A549 (cell line): ENCODE data around the gene PTPRN2. TPM values are rescaled to one million over a fixed set of nuclear protein-coding genes. Genes with fewer than 3 reads are reported as not detected.

Experiments used
- ATAC-seq, 2 experiments: fragments of 200-7000 bp in 1 of 2; fragments of >200 bp in 1 of 2; cut with Nextera tagmentation in 1 of 2; cut with Tn5 transposase in 1 of 2; 3 replicates each; pipeline versions ENCODE4 v1.8.0 to v1.9.1; 2018 to 2020; ENCODE audit warnings: mild to moderate bottlenecking in 1 of 2, moderate library complexity in 1 of 2
- CTCF ChIA-PET: fragments of 300-600 bp; sonication (Branson Sonifier 250); formaldehyde crosslinking; extraction: SDS; loops from one replicate; lab custom pipeline; 2021; ENCODE audit warnings: antibody characterized with exemption, inconsistent platforms; lab: Yijun Ruan, JAX
- POLR2A ChIA-PET: fragments of 350-600 bp; formaldehyde crosslinking; extraction: SDS; loops from one replicate; lab custom pipeline; 2021; ENCODE audit warnings: antibody characterized with exemption, inconsistent platforms; lab: Yijun Ruan, JAX
- DNase-seq, 2 experiments: peaks; one replicate each; pipeline versions ENCODE4 v3.0.0 to v3.0.0-alpha.2; 2011 to 2016; ENCODE audit warnings: low read depth in 1 of 2, low spot score in 1 of 2
- FAIRE-seq: peaks from 2 replicates; lab custom pipeline; 2011; peaks lifted over from hg19 to GRCh38; lab: Jason Lieb, UNC
- H3K27ac ChIP-seq, 2 experiments: fragments of >200 bp; sonication (Bioruptor Twin); formaldehyde crosslinking; 3 replicates each; pipeline ENCODE4 v1.5.1; 2016 to 2017
- H3K4me1 ChIP-seq: fragments of >200 bp; sonication (Bioruptor Twin); formaldehyde crosslinking; 3 replicates; pipeline ENCODE4 v1.6.1; 2016
- H3K4me2 ChIP-seq: fragments of >200 bp; sonication (Bioruptor Twin); formaldehyde crosslinking; 3 replicates; pipeline ENCODE4 v1.6.1; 2016
- H3K4me3 ChIP-seq: fragments of >200 bp; sonication (Bioruptor Twin); formaldehyde crosslinking; 3 replicates; pipeline ENCODE4 v1.5.1; 2016
- H3K9me3 ChIP-seq: fragments of >200 bp; sonication (Bioruptor Twin); formaldehyde crosslinking; 3 replicates; pipeline ENCODE4 v1.6.1; 2016
- BCL3 ChIP-seq: fragments of >200 bp; sonication (Bioruptor Twin); formaldehyde crosslinking; IDR thresholded peaks from 3 replicates; pipeline ENCODE4 v1.6.1; 2016
- BHLHE40 ChIP-seq: IDR thresholded peaks from 2 replicates; pipeline ENCODE4 v1.6.1; 2012; ENCODE audit warnings: low read depth, low read length, inconsistent platforms
- CEBPB ChIP-seq, 2 experiments: fragments of >200 bp in 1 of 2; sonication (Bioruptor Twin) in 1 of 2; formaldehyde crosslinking in 1 of 2; IDR thresholded peaks; 2 replicates each; pipeline ENCODE4 v1.6.1; 2012 to 2016
- CHD2 ChIP-seq: fragments of 150-350 bp; IDR thresholded peaks from 2 replicates; pipeline ENCODE4 v1.6.1; 2014; ENCODE audit warnings: low read length; ENCODE audit not compliant: partially characterized antibody
- CHD4 ChIP-seq: fragments of 200-600 bp; sonication (generic); IDR thresholded peaks from 2 replicates; pipeline ENCODE4 v1.6.1; 2016; ENCODE audit warnings: antibody characterized with exemption, mild to moderate bottlenecking, borderline replicate concordance
- ELK1 ChIP-seq: fragments of 150-350 bp; IDR thresholded peaks from 2 replicates; pipeline ENCODE4 v1.6.1; 2014; ENCODE audit warnings: low read depth, mild to moderate bottlenecking, low read length
- ESRRA ChIP-seq: fragments of 150-350 bp; IDR thresholded peaks from 2 replicates; pipeline ENCODE4 v1.6.1; 2014; ENCODE audit warnings: mild to moderate bottlenecking, low read length, borderline replicate concordance
- GATA3 ChIP-seq: IDR thresholded peaks from 2 replicates; pipeline ENCODE4 v1.6.1; 2012; ENCODE audit warnings: borderline replicate concordance
- HDAC2 ChIP-seq: fragments of 200-600 bp; sonication (generic); IDR thresholded peaks from 2 replicates; pipeline ENCODE4 v1.6.1; 2016
- HES2 ChIP-seq: fragments of >200 bp; sonication (Bioruptor Twin); formaldehyde crosslinking; IDR thresholded peaks from 2 replicates; pipeline ENCODE4 v1.6.1; 2016
- HEYL ChIP-seq: fragments of 250-450 bp; sonication (Bioruptor Pico); IDR thresholded peaks from 2 replicates; pipeline ENCODE4 v1.8.0; 2021; ENCODE audit warnings: mild to moderate bottlenecking, moderate library complexity
- HOXB13 ChIP-seq: fragments of 250-450 bp; sonication (Bioruptor Pico); IDR thresholded peaks from 2 replicates; pipeline ENCODE4 v1.5.0; 2020; ENCODE audit warnings: low read depth, mild to moderate bottlenecking, moderate library complexity
- JUN ChIP-seq, 2 experiments: fragments of >200 bp; sonication (Bioruptor Twin); formaldehyde crosslinking; IDR thresholded peaks; 2 replicates in 1 of 2; 3 replicates in 1 of 2; pipeline ENCODE4 v1.6.1; 2016 to 2017
- KDM1A ChIP-seq: fragments of 200-600 bp; sonication (generic); IDR thresholded peaks from 2 replicates; pipeline ENCODE4 v1.6.1; 2016; ENCODE audit warnings: low read depth, mild to moderate bottlenecking
- MAFK ChIP-seq: fragments of 450-650 bp; IDR thresholded peaks from 2 replicates; pipeline ENCODE4 v1.6.1; 2014; ENCODE audit not compliant: partially characterized antibody
- NFE2L2 ChIP-seq: fragments of 150-350 bp; conservative IDR thresholded peaks from 2 replicates; pipeline ENCODE4 v1.6.1; 2014; ENCODE audit warnings: low read length
- NPAS2 ChIP-seq: fragments of 250-450 bp; sonication (Bioruptor Pico); IDR thresholded peaks from 2 replicates; pipeline ENCODE4 v1.8.0; 2022; ENCODE audit warnings: mild to moderate bottlenecking, moderate library complexity, borderline replicate concordance
- NR3C1 ChIP-seq: fragments of >200 bp; sonication (Bioruptor Twin); formaldehyde crosslinking; IDR thresholded peaks from 3 replicates; pipeline ENCODE4 v1.6.1; 2017
- POLR2A ChIP-seq: IDR thresholded peaks from 2 replicates; pipeline ENCODE4 v1.6.1; 2012; ENCODE audit warnings: mild to moderate bottlenecking, low read length
- RCOR1 ChIP-seq: fragments of 150-350 bp; IDR thresholded peaks from 2 replicates; pipeline ENCODE4 v1.6.1; 2014; ENCODE audit warnings: antibody characterized with exemption, low read length, low read depth
- RNF2 ChIP-seq: fragments of 200-600 bp; sonication (generic); IDR thresholded peaks from 2 replicates; pipeline ENCODE4 v1.6.1; 2016; ENCODE audit warnings: low read depth, mild to moderate bottlenecking, antibody characterized with exemption, moderate library complexity, borderline replicate concordance
- SMC3 ChIP-seq: fragments of >200 bp; sonication (Bioruptor Twin); formaldehyde crosslinking; IDR thresholded peaks from 3 replicates; pipeline ENCODE4 v1.6.1; 2018; ENCODE audit warnings: inconsistent platforms
- SREBF2 ChIP-seq: fragments of 450-650 bp; IDR thresholded peaks from 2 replicates; pipeline ENCODE4 v1.6.1; 2014; ENCODE audit warnings: mild to moderate bottlenecking, moderate library complexity
- USF2 ChIP-seq: fragments of 450-650 bp; IDR thresholded peaks from 2 replicates; pipeline ENCODE4 v1.6.1; 2014; ENCODE audit warnings: antibody characterized with exemption
- ZC3H11A ChIP-seq: fragments of 450-650 bp; IDR thresholded peaks from 2 replicates; pipeline ENCODE4 v1.6.1; 2014; ENCODE audit warnings: antibody characterized with exemption, mild to moderate bottlenecking
- ZSCAN20 ChIP-seq: fragments of 250-450 bp; sonication (Bioruptor Pico); IDR thresholded peaks from 2 replicates; pipeline ENCODE4 v1.8.0; 2022; ENCODE audit warnings: mild to moderate bottlenecking, moderate library complexity
- WGBS: methylation state at CpG from one replicate; pipeline ENCODE4 v1.1.6; 2017; ENCODE audit errors: missing lambda C conversion rate; 5-methylcytosine and 5-hydroxymethylcytosine counted together
- polyA plus RNA-seq, 4 experiments: library from polyadenylated mRNA; depleted of rRNA in 3 of 4; stranded (reverse); fragments of >200 nt; fragmentation: RNase III in 1 of 4; extraction: RNeasy Plus Mini Kit Qiagen cat#74134 plus additional on column Dnase treatment in 1 of 4; gene quantifications; 2 replicates in 3 of 4; 3 replicates in 1 of 4; pipeline ENCODE4 v1.2.3, GENCODE V29; 2011 to 2017

PTPRN2 gene
- polyA plus RNA-seq, 2 of the 4 experiments (the other 2 are of a cell fraction) = 0.41 to 1.2 TPM

- FAIRE-seq (no peak), ATAC-seq (no peak), DNase-seq (no peak)
- TF ChIP-seq CEBPB (IDR thresholded peaks at IDR 0.05) (no peak), POLR2A (0 out of 2 replicates have a peak, but pooled peaks have one; percentile 7), NR3C1 (no peak)
- Histone ChIP-seq H3K27ac (no peak overlapping the region), H3K9me3 (no peaks in the 10 kb centered on the region), H3K4me1 (no peaks in the 10 kb centered on the region), H3K4me2 (no peak overlapping the region), H3K4me3 (no peak overlapping the region)
- POLR2A ChIA-PET = no interaction called here
- WGBS = 93% methylated on average over 6 of the region's 7 CpGs
- CTCF ChIA-PET = interaction anchor here (0.7 to 1.0 kb wide), 2 partner anchors 9 to 15 kb away, joined by 3 to 4 read pairs; no protein-coding TSS in a partner anchor
These were observed 21.8 kb upstream of the PTPRN2 start for GRCh38 chr7:158609313-158609974.

- FAIRE-seq (no peak), ATAC-seq (no peak)
- no peak overlapping the region for H3K4me2 ChIP-seq
- TF ChIP-seq HEYL (no peak), ZSCAN20 (CRISPR knock-in tag) (no peak), NPAS2 (CRISPR knock-in tag) (no peak), BCL3 (no peak)
- TF ChIP-seq, all 56 proteins: peak for 0
- no peak overlapping the region for H3K4me3 ChIP-seq
- H3K9me3 ChIP-seq = no peaks in the 10 kb centered on the region
- ChIA-PET CTCF (no interaction called here), POLR2A (no interaction called here)
- H3K4me1 ChIP-seq = no peaks in the 10 kb centered on the region
- 98% methylated on average over 6 of the region's 6 CpGs for WGBS
- no peak overlapping the region for H3K27ac ChIP-seq
- DNase-seq = no peak
These were observed 19.9 kb upstream of the PTPRN2 start for GRCh38 chr7:158607563-158607962.

- CTCF ChIA-PET = interaction anchor here (1.4 kb wide), 1 partner anchor 13 kb away, joined by 3 read pairs; no protein-coding TSS in a partner anchor
- no peak for FAIRE-seq
- no peak overlapping the region for H3K4me2 ChIP-seq
- no peaks in the 10 kb centered on the region for H3K4me1 ChIP-seq
- H3K9me3 ChIP-seq = no peaks in the 10 kb centered on the region
- H3K27ac ChIP-seq = no peak overlapping the region
- ATAC-seq = no peak
- 91% methylated on average over 18 of the region's 18 CpGs for WGBS
- TF ChIP-seq ZC3H11A (no peak), ESRRA (no peak), POLR2A (no peak), SMC3 (no peak), USF2 (no peak), KDM1A (no peak), CHD4 (no peak), ELK1 (no peak), JUN (IDR thresholded peaks at IDR 0.05) (no peak)
- POLR2A ChIA-PET = no interaction called here
- DNase-seq = no peak
- no peak overlapping the region for H3K4me3 ChIP-seq
These were observed 19.2 kb upstream of the PTPRN2 start for GRCh38 chr7:158606671-158607424.

- Histone ChIP-seq H3K4me3 (no peak overlapping the region), H3K9me3 (no peaks in the 10 kb centered on the region), H3K27ac (no peak overlapping the region), H3K4me1 (no peaks in the 10 kb centered on the region), H3K4me2 (no peak overlapping the region)
- ATAC-seq = no peak
- DNase-seq = no peak
- ChIA-PET POLR2A (no interaction called here), CTCF (interaction anchor here (1.4 kb wide), 1 partner anchor 14 kb away, joined by 3 read pairs; no protein-coding TSS in a partner anchor)
- 81% methylated on average over 4 of the region's 4 CpGs for WGBS
- FAIRE-seq = no peak
- no peak for TF ChIP-seq BHLHE40
- no peak for TF ChIP-seq SMC3
- TF ChIP-seq HDAC2 = no peak
- no peak for TF ChIP-seq CHD2
- TF ChIP-seq USF2 = no peak
- TF ChIP-seq HES2 = no peak
- TF ChIP-seq HOXB13 (CRISPR knock-in tag) = no peak
- TF ChIP-seq GATA3 = no peak
- no peak for TF ChIP-seq NFE2L2
- no peak for TF ChIP-seq SREBF2
- no peak for TF ChIP-seq MAFK
- no peak for TF ChIP-seq RNF2
- no peak for TF ChIP-seq CHD4
- no peak for TF ChIP-seq RCOR1
- no peak for TF ChIP-seq CEBPB (IDR thresholded peaks at IDR 0.05)
- no peak for TF ChIP-seq NR3C1
These were observed 18.5 kb upstream of the PTPRN2 start for GRCh38 chr7:158606129-158606528.
